DND-41 (cell line): ENCODE measurements around the gene APOBEC3H.

Source experiments
- EZH2 ChIP-seq: IDR thresholded peaks from 3 replicates; pipeline ENCODE4 v1.6.1; 2012; ENCODE audit warnings: borderline replicate concordance, low read depth, mild to moderate bottlenecking, moderate library complexity, low read length, inconsistent platforms; ENCODE audit not compliant: severe bottlenecking
- TF ChIP-seq, protein P1 (sequence below): IDR thresholded peaks from 2 replicates; pipeline ENCODE4 v1.5.1; 2012; ENCODE audit warnings: borderline replicate concordance, low read length, moderate library complexity, mild to moderate bottlenecking; ENCODE audit not compliant: poor library complexity, severe bottlenecking; ENCODE audit errors: extremely low read depth

DNA sequence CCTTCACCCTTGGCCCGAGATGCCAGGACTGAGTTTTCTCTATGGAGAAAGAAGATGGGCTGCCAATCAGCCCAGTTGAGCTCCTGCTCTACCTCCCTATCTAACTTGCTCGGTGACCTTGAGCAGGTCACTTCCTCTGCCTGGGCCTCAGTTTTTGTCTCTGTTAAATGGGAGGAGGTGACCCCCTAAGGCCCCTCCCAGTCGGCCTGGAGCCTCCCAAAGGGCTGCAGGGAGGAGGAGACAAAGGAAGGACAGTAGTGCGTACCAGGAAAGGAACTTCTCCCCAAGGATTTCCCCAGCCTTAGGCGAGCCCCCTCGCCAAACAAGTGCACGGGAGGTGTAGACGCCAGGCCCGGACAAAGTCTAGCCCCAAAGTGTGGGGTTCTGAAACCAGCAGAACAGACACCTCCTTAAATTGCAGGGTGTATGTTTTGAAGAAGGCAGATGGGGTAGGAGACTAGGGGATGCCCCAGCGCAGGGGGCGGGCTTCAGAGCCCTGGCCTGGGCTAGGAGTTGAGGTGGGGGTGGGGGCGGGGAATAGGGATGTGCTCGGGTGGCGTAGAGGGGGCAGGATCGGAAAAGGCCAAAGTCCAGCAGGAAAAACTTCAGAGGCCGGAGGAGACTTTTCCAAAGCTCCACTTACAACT lies 54.4 kb downstream of the APOBEC3H start:
- TF ChIP-seq, protein P1, sequence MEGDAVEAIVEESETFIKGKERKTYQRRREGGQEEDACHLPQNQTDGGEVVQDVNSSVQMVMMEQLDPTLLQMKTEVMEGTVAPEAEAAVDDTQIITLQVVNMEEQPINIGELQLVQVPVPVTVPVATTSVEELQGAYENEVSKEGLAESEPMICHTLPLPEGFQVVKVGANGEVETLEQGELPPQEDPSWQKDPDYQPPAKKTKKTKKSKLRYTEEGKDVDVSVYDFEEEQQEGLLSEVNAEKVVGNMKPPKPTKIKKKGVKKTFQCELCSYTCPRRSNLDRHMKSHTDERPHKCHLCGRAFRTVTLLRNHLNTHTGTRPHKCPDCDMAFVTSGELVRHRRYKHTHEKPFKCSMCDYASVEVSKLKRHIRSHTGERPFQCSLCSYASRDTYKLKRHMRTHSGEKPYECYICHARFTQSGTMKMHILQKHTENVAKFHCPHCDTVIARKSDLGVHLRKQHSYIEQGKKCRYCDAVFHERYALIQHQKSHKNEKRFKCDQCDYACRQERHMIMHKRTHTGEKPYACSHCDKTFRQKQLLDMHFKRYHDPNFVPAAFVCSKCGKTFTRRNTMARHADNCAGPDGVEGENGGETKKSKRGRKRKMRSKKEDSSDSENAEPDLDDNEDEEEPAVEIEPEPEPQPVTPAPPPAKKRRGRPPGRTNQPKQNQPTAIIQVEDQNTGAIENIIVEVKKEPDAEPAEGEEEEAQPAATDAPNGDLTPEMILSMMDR = no peak
- no peak for TF ChIP-seq EZH2
